CD8-positive, alpha-beta memory T cell (primary cell): Measurements from ENCODE around the gene HGFAC. TPM values are rescaled to one million over a fixed set of nuclear protein-coding genes. Genes with fewer than 3 reads are reported as not detected.

Experiments
- CTCF ChIA-PET: fragments of 350-600 bp; sonication (Branson Sonifier 250); formaldehyde crosslinking; loops from one replicate; lab custom pipeline; 2021; ENCODE audit warnings: antibody characterized with exemption; lab: Charles Lee
- POLR2A ChIA-PET: fragments of 350-600 bp; sonication (Branson Sonifier 250); formaldehyde crosslinking; loops from one replicate; lab custom pipeline; 2021; ENCODE audit warnings: antibody characterized with exemption; lab: Charles Lee
- DNase-seq, 5 donors: peaks; one replicate each; pipeline versions ENCODE4 v3.0.0 to v3.0.0-alpha.2; 2020 to 2022; ENCODE audit warnings: mixed read lengths in 1 of 5
- H3K27ac ChIP-seq: one replicate; pipeline ENCODE4 v1.7.0; 2013; ENCODE audit warnings: low read depth, mild to moderate bottlenecking, low read length, moderate library complexity
- H3K27me3 ChIP-seq: 2 replicates; pipeline ENCODE4 v1.7.0; 2013; ENCODE audit warnings: low read length, mild to moderate bottlenecking; ENCODE audit not compliant: insufficient read depth, poor library complexity, severe bottlenecking
- H3K36me3 ChIP-seq: 2 replicates; pipeline ENCODE4 v1.7.0; 2013; ENCODE audit warnings: mild to moderate bottlenecking, low read length, moderate library complexity; ENCODE audit not compliant: insufficient read depth
- H3K4me1 ChIP-seq: 2 replicates; pipeline ENCODE4 v1.7.0; 2013; ENCODE audit warnings: mild to moderate bottlenecking, low read length, moderate library complexity; ENCODE audit not compliant: insufficient read depth
- H3K4me3 ChIP-seq: 2 replicates; pipeline ENCODE4 v1.7.0; 2013; ENCODE audit warnings: mild to moderate bottlenecking, low read length
- H3K9me3 ChIP-seq: 2 replicates; pipeline ENCODE4 v1.7.0; 2013; ENCODE audit warnings: mild to moderate bottlenecking, low read length
- H3K27ac Mint-ChIP-seq, 8 donors: one replicate each; pipeline ENCODE4 v1.8.0; 2020 to 2021; ENCODE audit warnings: mixed read lengths in 8 of 8, mild to moderate bottlenecking in 6 of 8, inconsistent platforms in 3 of 8, moderate library complexity in 3 of 8
- H3K27me3 Mint-ChIP-seq, 2 donors: one replicate each; pipeline ENCODE4 v1.8.0; 2020 to 2021; ENCODE audit warnings: mixed read lengths in 2 of 2, mild to moderate bottlenecking in 1 of 2, moderate library complexity in 1 of 2
- H3K36me3 Mint-ChIP-seq, 3 donors: one replicate each; pipeline ENCODE4 v1.8.0; 2020 to 2021; ENCODE audit warnings: mixed read lengths in 3 of 3, inconsistent platforms in 1 of 3, mild to moderate bottlenecking in 1 of 3
- H3K4me1 Mint-ChIP-seq, 3 donors: one replicate each; pipeline ENCODE4 v1.8.0; 2020 to 2021; ENCODE audit warnings: mixed read lengths in 3 of 3, inconsistent platforms in 1 of 3, mild to moderate bottlenecking in 1 of 3
- H3K4me3 Mint-ChIP-seq, 7 donors: one replicate each; pipeline ENCODE4 v1.8.0; 2020 to 2021; ENCODE audit warnings: mixed read lengths in 7 of 7, mild to moderate bottlenecking in 6 of 7, moderate library complexity in 4 of 7, inconsistent platforms in 2 of 7
- H3K9me3 Mint-ChIP-seq, 5 donors: one replicate each; pipeline ENCODE4 v1.8.0; 2020 to 2022; ENCODE audit warnings: mixed read lengths in 5 of 5, mild to moderate bottlenecking in 3 of 5, moderate library complexity in 2 of 5, inconsistent platforms in 1 of 5
- polyA plus RNA-seq: library from polyadenylated mRNA; unstranded; fragments of 300-500 nt; fragmentation: Illumina TruSeq; gene quantifications from one replicate; pipeline ENCODE4 v1.2.3, GENCODE V29; 2021
- total RNA-seq, 2 experiments: library from RNA; stranded (reverse); gene quantifications; one replicate each; pipeline ENCODE4 v1.2.3, GENCODE V29; 2021

Gene HGFAC
- total and polyA plus RNA-seq, 3 experiments from 2014 or later: not detected

GRCh38 chr4:3419836-3420605, 21.7 kb upstream of the HGFAC start:
- Histone ChIP-seq H3K9me3 (no peaks in the 10 kb centered on the region), H3K4me3 (no peak overlapping the region), H3K36me3 (no peaks in the 10 kb centered on the region), H3K4me1 (no peaks in the 10 kb centered on the region), H3K27me3 (no peaks in the 10 kb centered on the region), H3K27ac (no peak overlapping the region)
- CTCF ChIA-PET: no interaction called here
- Mint-ChIP-seq H3K27ac (no peak overlapping the region), H3K4me3 (no peak overlapping the region), H3K27me3 (no peaks in the 10 kb centered on the region), H3K36me3 (peaks cover 0 to 4% (median 0%) of the 10 kb centered on the region in 3 donors), H3K9me3 (no peaks in the 10 kb centered on the region), H3K4me1 (no peaks in the 10 kb centered on the region)
- POLR2A ChIA-PET: no interaction called here
- no peak for DNase-seq

- Histone ChIP-seq H3K4me3 (no peak overlapping the region), H3K36me3 (no peaks in the 10 kb centered on the region), H3K27ac (no peak overlapping the region), H3K9me3 (no peaks in the 10 kb centered on the region), H3K27me3 (no peaks in the 10 kb centered on the region), H3K4me1 (no peaks in the 10 kb centered on the region)
- Mint-ChIP-seq H3K9me3 (no peaks in the 10 kb centered on the region), H3K4me3 (no peak overlapping the region), H3K27me3 (no peaks in the 10 kb centered on the region), H3K27ac (peak overlapping the region in 1 of 8 donors; percentile 43), H3K4me1 (no peaks in the 10 kb centered on the region), H3K36me3 (peaks cover 0 to 4% (median 0%) of the 10 kb centered on the region in 3 donors)
- ChIA-PET POLR2A (no interaction called here), CTCF (no interaction called here)
- peak in 1 of 5 donors; percentile 36 for DNase-seq
Measured at GRCh38 chr4:3420606-3420955, 21.2 kb upstream of the HGFAC start.

DNA sequence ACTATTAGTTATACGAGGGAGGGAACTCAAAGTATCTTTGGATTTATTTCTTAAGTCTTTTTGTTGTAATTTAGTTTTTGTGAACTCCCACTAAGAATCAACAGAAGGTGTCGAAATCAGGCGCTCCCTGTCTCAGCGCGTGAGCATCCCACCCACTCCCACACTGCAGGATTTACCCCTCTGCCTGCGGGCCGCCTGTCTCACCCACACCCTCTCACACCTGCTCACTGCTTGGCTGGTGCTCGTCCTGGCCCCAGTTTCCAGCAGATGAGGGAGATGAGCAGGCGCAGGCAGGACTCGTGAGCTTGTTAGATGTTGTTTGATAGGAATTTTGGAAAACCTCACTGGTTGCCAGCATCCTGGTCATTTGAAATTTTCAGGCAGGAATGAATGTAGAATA, 20.8 kb upstream of the HGFAC start:
- no peaks in the 10 kb centered on the region for H3K4me1 Mint-ChIP-seq
- ChIA-PET CTCF (no interaction called here), POLR2A (no interaction called here)
- peak overlapping the region in 1 of 8 donors; percentile 43 for H3K27ac Mint-ChIP-seq
- H3K27ac ChIP-seq: no peak overlapping the region
- H3K4me1 ChIP-seq: no peaks in the 10 kb centered on the region
- DNase-seq: peak in 1 of 5 donors; percentile 32
- no peaks in the 10 kb centered on the region for H3K36me3 ChIP-seq
- peaks cover 0 to 4% (median 0%) of the 10 kb centered on the region in 3 donors for H3K36me3 Mint-ChIP-seq
- no peaks in the 10 kb centered on the region for H3K9me3 Mint-ChIP-seq
- no peak overlapping the region for H3K4me3 ChIP-seq
- H3K27me3 Mint-ChIP-seq: no peaks in the 10 kb centered on the region
- H3K9me3 ChIP-seq: no peaks in the 10 kb centered on the region
- no peak overlapping the region for H3K4me3 Mint-ChIP-seq
- H3K27me3 ChIP-seq: no peaks in the 10 kb centered on the region

GRCh38 chr4:3421470-3421869, 20.3 kb upstream of the HGFAC start:
- Mint-ChIP-seq H3K4me1 (no peaks in the 10 kb centered on the region), H3K36me3 (peaks cover 0 to 4% (median 0%) of the 10 kb centered on the region in 3 donors), H3K9me3 (no peaks in the 10 kb centered on the region), H3K27me3 (no peaks in the 10 kb centered on the region), H3K4me3 (no peak overlapping the region), H3K27ac (no peak overlapping the region)
- no peaks in the 10 kb centered on the region for H3K4me1 ChIP-seq
- DNase-seq: peak in 1 of 5 donors; percentile 22
- H3K27ac ChIP-seq: no peak overlapping the region
- ChIA-PET CTCF (no interaction called here), POLR2A (no interaction called here)
- H3K27me3 ChIP-seq: no peaks in the 10 kb centered on the region
- no peaks in the 10 kb centered on the region for H3K9me3 ChIP-seq
- no peak overlapping the region for H3K4me3 ChIP-seq
- H3K36me3 ChIP-seq: no peaks in the 10 kb centered on the region

GRCh38 chr4:3422241-3422801, 19.4 kb upstream of the HGFAC start:
- Mint-ChIP-seq H3K4me3 (no peak overlapping the region), H3K36me3 (peaks cover 0 to 2% (median 0%) of the 10 kb centered on the region in 3 donors), H3K9me3 (no peaks in the 10 kb centered on the region), H3K27me3 (no peaks in the 10 kb centered on the region), H3K4me1 (no peaks in the 10 kb centered on the region), H3K27ac (no peak overlapping the region)
- ChIA-PET POLR2A (no interaction called here), CTCF (no interaction called here)
- Histone ChIP-seq H3K27me3 (no peaks in the 10 kb centered on the region), H3K9me3 (no peaks in the 10 kb centered on the region), H3K4me3 (no peak overlapping the region), H3K27ac (no peak overlapping the region), H3K4me1 (no peaks in the 10 kb centered on the region), H3K36me3 (no peaks in the 10 kb centered on the region)
- peak in 1 of 5 donors; percentile 42 for DNase-seq

GRCh38 chr4:3422808-3423297, 18.9 kb upstream of the HGFAC start:
- no peak overlapping the region for H3K27ac ChIP-seq
- ChIA-PET POLR2A (no interaction called here), CTCF (no interaction called here)
- H3K4me3 ChIP-seq: no peak overlapping the region
- H3K9me3 ChIP-seq: no peaks in the 10 kb centered on the region
- no peaks in the 10 kb centered on the region for H3K27me3 ChIP-seq
- DNase-seq: no peak
- no peaks in the 10 kb centered on the region for H3K4me1 ChIP-seq
- no peaks in the 10 kb centered on the region for H3K36me3 Mint-ChIP-seq
- no peaks in the 10 kb centered on the region for H3K9me3 Mint-ChIP-seq
- H3K4me1 Mint-ChIP-seq: no peaks in the 10 kb centered on the region
- no peaks in the 10 kb centered on the region for H3K36me3 ChIP-seq
- H3K27me3 Mint-ChIP-seq: no peaks in the 10 kb centered on the region
- no peak overlapping the region for H3K27ac Mint-ChIP-seq
- no peak overlapping the region for H3K4me3 Mint-ChIP-seq

GRCh38 chr4:3423406-3423805, 18.4 kb upstream of the HGFAC start:
- Histone ChIP-seq H3K4me3 (no peak overlapping the region), H3K9me3 (no peaks in the 10 kb centered on the region), H3K27ac (no peak overlapping the region), H3K36me3 (no peaks in the 10 kb centered on the region), H3K4me1 (no peaks in the 10 kb centered on the region), H3K27me3 (no peaks in the 10 kb centered on the region)
- Mint-ChIP-seq H3K27ac (no peak overlapping the region), H3K36me3 (no peaks in the 10 kb centered on the region), H3K9me3 (no peaks in the 10 kb centered on the region), H3K4me1 (no peaks in the 10 kb centered on the region), H3K27me3 (no peaks in the 10 kb centered on the region), H3K4me3 (no peak overlapping the region)
- ChIA-PET POLR2A (no interaction called here), CTCF (no interaction called here)
- DNase-seq: no peak

- H3K27ac ChIP-seq: no peak overlapping the region
- ChIA-PET POLR2A (no interaction called here), CTCF (no interaction called here)
- H3K4me1 ChIP-seq: no peaks in the 10 kb centered on the region
- Mint-ChIP-seq H3K27me3 (no peaks in the 10 kb centered on the region), H3K27ac (no peak overlapping the region), H3K4me1 (no peaks in the 10 kb centered on the region), H3K36me3 (no peaks in the 10 kb centered on the region), H3K4me3 (no peak overlapping the region), H3K9me3 (no peaks in the 10 kb centered on the region)
- H3K4me3 ChIP-seq: no peak overlapping the region
- H3K36me3 ChIP-seq: no peaks in the 10 kb centered on the region
- H3K27me3 ChIP-seq: no peaks in the 10 kb centered on the region
- no peak for DNase-seq
- no peaks in the 10 kb centered on the region for H3K9me3 ChIP-seq
Measured at GRCh38 chr4:3423952-3424351, 17.8 kb upstream of the HGFAC start.
